ENCODE measurements around the gene NPIPA8.
"Not testable (repeated sequence)": the region's sequence is repeated elsewhere in the genome, so short reads cannot be mapped to it uniquely, and the experiment has no call there.

GRCh38 chr16:18336636-18337035 lies at the start of gene NPIPA8:
- not testable (repeated sequence) for TF ChIP-seq CTCF (IDR thresholded peaks at IDR 0.05; ENCODE audit: low read length); EZH2 (optimal IDR thresholded peaks at IDR 0.05; ENCODE audit: low read depth, low read length)

Measured in MM.1S (cell line).